HCT116 (cell line): ENCODE data around the gene MYZAP. TPM values are rescaled to one million over a fixed set of nuclear protein-coding genes. Genes with fewer than 3 reads are reported as not detected.

Source experiments
- ATAC-seq: fragments of 200-7000 bp; cut with Tn5 transposase; 2 replicates; pipeline ENCODE4 v1.9.1; 2020; ENCODE audit warnings: mild to moderate bottlenecking, moderate library complexity
- BruUV-seq: library from RNA; stranded (reverse); fragments of 400-500 nt; replicated peaks from 2 replicates; lab custom pipeline; 2021; lab: Mats Ljungman, UMichigan
- CTCF ChIA-PET: fragments of 300-600 bp; sonication (Branson Sonifier 250); formaldehyde crosslinking; loops from one replicate; lab custom pipeline; 2021; ENCODE audit warnings: antibody characterized with exemption; lab: Charles Lee
- POLR2A ChIA-PET: fragments of 300-600, 350-600 bp; sonication (Branson Sonifier 250); formaldehyde crosslinking; loops from one replicate; lab custom pipeline; 2021; ENCODE audit warnings: antibody characterized with exemption; lab: Charles Lee
- RAD21 ChIA-PET, 2 experiments: fragments of 300-600 bp; sonication (Branson Sonifier 250); formaldehyde crosslinking; loops; one replicate each; lab custom pipeline; 2023; ENCODE audit warnings: low total read pairs in 2 of 2; ENCODE audit not compliant: uncharacterized antibody in 2 of 2, unreplicated experiment in 2 of 2, low non-redundant PET in 1 of 2; lab: Charles Lee
- DNase-seq: peaks from one replicate; pipeline ENCODE4 v3.0.0-alpha.2; 2010; ENCODE audit warnings: low read depth, low spot score
- H2AFZ ChIP-seq: fragments of 200-600 bp; shearing (Covaris generic), sonication (generic); 2 replicates; pipeline ENCODE4 v1.6.1; 2017; ENCODE audit warnings: low read depth, mixed run types, mixed read lengths, antibody characterized with exemption, low read length; ENCODE audit not compliant: poor library complexity, severe bottlenecking
- H3K27ac ChIP-seq: 2 replicates; pipeline ENCODE4 v1.5.1; 2012; ENCODE audit warnings: low read depth, low read length
- H3K27me3 ChIP-seq: fragments of 200-600 bp; sonication (generic); 2 replicates; pipeline ENCODE4 v1.6.1; 2016; ENCODE audit warnings: mixed run types, low read length, mixed read lengths; ENCODE audit not compliant: insufficient read depth
- H3K36me3 ChIP-seq, 2 experiments: fragments of 200-500 bp in 1 of 2; fragments of 200-600 bp in 1 of 2; sonication (Bioruptor generic) in 1 of 2; sonication (generic) in 1 of 2; 2 replicates each; pipeline versions ENCODE4 v1.5.1 to v1.6.1; 2014 to 2016; ENCODE audit warnings: low read length in 2 of 2, inconsistent platforms in 1 of 2, mixed read lengths in 1 of 2, mixed run types in 1 of 2; ENCODE audit not compliant: insufficient read depth in 2 of 2, control insufficient read depth in 1 of 2
- H3K4me1 ChIP-seq, 2 experiments: fragments of 200-600 bp in 1 of 2; sonication (generic) in 1 of 2; 2 replicates each; pipeline versions ENCODE4 v1.5.1 to v1.6.1; 2012 to 2017; ENCODE audit warnings: low read length in 2 of 2, inconsistent platforms in 1 of 2, mild to moderate bottlenecking in 1 of 2, mixed read lengths in 1 of 2, mixed run types in 1 of 2, moderate library complexity in 1 of 2; ENCODE audit not compliant: insufficient read depth in 2 of 2, control insufficient read depth in 1 of 2
- H3K4me2 ChIP-seq: fragments of 200-600 bp; sonication (generic); 2 replicates; pipeline ENCODE4 v1.6.1; 2017; ENCODE audit warnings: mixed run types, low read length, mixed read lengths
- H3K4me3 ChIP-seq, 2 experiments: fragments of 200-600 bp in 1 of 2; sonication (generic) in 1 of 2; replicated peaks in 1 of 2; 2 replicates each; pipeline ENCODE4 v1.5.1; 2011 to 2016; ENCODE audit warnings: low read length in 2 of 2, control low read depth in 1 of 2, low read depth in 1 of 2, mild to moderate bottlenecking in 1 of 2, mixed read lengths in 1 of 2, mixed run types in 1 of 2
- H3K79me2 ChIP-seq: fragments of 200-600 bp; sonication (generic); 2 replicates; pipeline ENCODE4 v1.6.1; 2017; ENCODE audit warnings: mild to moderate bottlenecking, mixed run types, low read length, moderate library complexity, mixed read lengths; ENCODE audit not compliant: insufficient read depth
- H3K9ac ChIP-seq: fragments of 200-600 bp; sonication (generic); 2 replicates; pipeline ENCODE4 v1.6.1; 2016; ENCODE audit warnings: low read length, mixed read lengths
- H3K9me2 ChIP-seq: fragments of 200-600 bp; sonication (generic), shearing (Covaris generic); 2 replicates; pipeline ENCODE4 v1.6.1; 2017; ENCODE audit warnings: mixed run types, mild to moderate bottlenecking, moderate library complexity; ENCODE audit not compliant: insufficient read depth
- H3K9me3 ChIP-seq, 2 experiments: fragments of 200-500 bp in 1 of 2; fragments of 200-600 bp in 1 of 2; sonication (Bioruptor generic) in 1 of 2; sonication (generic) in 1 of 2; 2 replicates each; pipeline ENCODE4 v1.6.1; 2014 to 2017; ENCODE audit warnings: low read length in 2 of 2, mixed read lengths in 2 of 2, inconsistent platforms in 1 of 2, low read depth in 1 of 2, mild to moderate bottlenecking in 1 of 2, mixed run types in 1 of 2, moderate library complexity in 1 of 2; ENCODE audit not compliant: control insufficient read depth in 1 of 2, insufficient read depth in 1 of 2
- H4K20me1 ChIP-seq: fragments of 200-600 bp; sonication (generic), shearing (Covaris generic); 2 replicates; pipeline ENCODE4 v1.6.1; 2017; ENCODE audit warnings: mixed run types, mild to moderate bottlenecking, moderate library complexity; ENCODE audit not compliant: insufficient read depth
- ATF3 ChIP-seq: IDR thresholded peaks from 2 replicates; pipeline ENCODE4 v1.6.1; 2012
- CEBPB ChIP-seq: IDR thresholded peaks from 2 replicates; pipeline ENCODE4 v1.6.1; 2012; ENCODE audit warnings: low read depth
- CTCF ChIP-seq, 3 experiments: fragments of 200-600 bp in 1 of 3; sonication (generic) in 1 of 3; IDR thresholded peaks in 2 of 3; conservative IDR thresholded peaks in 1 of 3; 2 replicates each; pipeline ENCODE4 v1.5.1; 2012 to 2017; ENCODE audit warnings: low read depth in 2 of 3, low read length in 2 of 3, antibody characterized with exemption in 1 of 3, borderline replicate concordance in 1 of 3, control low read depth in 1 of 3, mild to moderate bottlenecking in 1 of 3, mixed read lengths in 1 of 3, mixed run types in 1 of 3, moderate library complexity in 1 of 3; ENCODE audit not compliant: insufficient read depth in 1 of 3
- EGR1 ChIP-seq: IDR thresholded peaks from 2 replicates; pipeline ENCODE4 v1.6.1; 2012; ENCODE audit warnings: low read depth
- EZH2 ChIP-seq: fragments of 200-600 bp; sonication (generic); IDR thresholded peaks from 2 replicates; pipeline ENCODE4 v1.6.1; 2017; ENCODE audit warnings: antibody characterized with exemption, mixed run types
- FOSL1 ChIP-seq: IDR thresholded peaks from 2 replicates; pipeline ENCODE4 v1.6.1; 2012; ENCODE audit warnings: low read depth
- JUND ChIP-seq: IDR thresholded peaks from 2 replicates; pipeline ENCODE4 v1.6.1; 2012
- MAX ChIP-seq: IDR thresholded peaks from 2 replicates; pipeline ENCODE4 v1.6.1; 2012
- POLR2AphosphoS5 ChIP-seq: IDR thresholded peaks from 2 replicates; pipeline ENCODE4 v1.6.1; 2011; ENCODE audit warnings: mild to moderate bottlenecking, low read depth, low read length, moderate library complexity
- RAD21 ChIP-seq: IDR thresholded peaks from 2 replicates; pipeline ENCODE4 v1.6.1; 2012; ENCODE audit warnings: low read depth, mild to moderate bottlenecking
- SIN3A ChIP-seq: IDR thresholded peaks from 2 replicates; pipeline ENCODE4 v1.6.1; 2012; ENCODE audit warnings: low read depth
- SP1 ChIP-seq: IDR thresholded peaks from 2 replicates; pipeline ENCODE4 v1.6.1; 2012; ENCODE audit warnings: low read depth
- SRF ChIP-seq: IDR thresholded peaks from 2 replicates; pipeline ENCODE4 v1.6.1; 2012; ENCODE audit warnings: low read depth
- TCF7L2 ChIP-seq: IDR thresholded peaks from 2 replicates; pipeline ENCODE4 v1.7.0; 2011; ENCODE audit warnings: borderline replicate concordance, inconsistent platforms; ENCODE audit not compliant: insufficient read depth, insufficient read length; ENCODE audit errors: extremely low read depth
- YY1 ChIP-seq: IDR thresholded peaks from 2 replicates; pipeline ENCODE4 v1.6.1; 2011; ENCODE audit warnings: low read length, low read depth, moderate library complexity, mild to moderate bottlenecking; ENCODE audit not compliant: insufficient replicate concordance; ENCODE audit errors: extremely low read depth
- ZBTB33 ChIP-seq: IDR thresholded peaks from 2 replicates; pipeline ENCODE4 v1.6.1; 2011; ENCODE audit warnings: mild to moderate bottlenecking, low read length, moderate library complexity; ENCODE audit not compliant: insufficient replicate concordance; ENCODE audit errors: extremely low read depth
- ZFX ChIP-seq: fragments of 450-650 bp; IDR thresholded peaks from 2 replicates; pipeline ENCODE4 v1.6.1; 2017
- intact Hi-C: fragments of 100-400 bp; cut with micrococcal nuclease; formaldehyde crosslinking; loops from 2 replicates; pipeline ENCODE4 v1.10.0; 2022
- total RNA-seq: library from RNA; stranded (reverse); gene quantifications from one replicate; pipeline ENCODE4 v1.2.1, GENCODE V29; 2021; ENCODE audit not compliant: unreplicated experiment

Gene MYZAP
- total RNA-seq, 1 experiment from 2014 or later: 5.8 TPM

- no peak overlapping the region for H2AFZ ChIP-seq
- POLR2A ChIA-PET: no interaction called here
- ATAC-seq: no peak
- H3K36me3 ChIP-seq: peaks cover 0 to 9% of the 10 kb centered on the region in 2 experiments; a peak in 2 of 4 replicates
- H3K4me3 ChIP-seq: no peak overlapping the region
- no peak overlapping the region for H3K9ac ChIP-seq
- H3K27me3 ChIP-seq: no peaks in the 10 kb centered on the region
- peaks cover 29% of the 10 kb centered on the region for H3K79me2 ChIP-seq
- no peak for DNase-seq
- intact Hi-C loops: no loop called here
- TF ChIP-seq RAD21 (no peak), CTCF (IDR thresholded peaks at IDR 0.05 in 2 of 3, conservative IDR thresholded peaks at IDR 0.05 in 1 of 3; ENCODE audit: borderline replicate concordance in 1 of 3, insufficient read depth in 1 of 3, low read depth in 2 of 3, low read length in 2 of 3) (no peak), SP1 (no peak), ATF3 (no peak), SRF (no peak), EZH2 (no peak), POLR2AphosphoS5 (no peak), MAX (no peak), TCF7L2 (no peak), ZFX (no peak), FOSL1 (no peak), JUND (no peak), SIN3A (no peak), YY1 (no peak), CEBPB (no peak), EGR1 (no peak), ZBTB33 (no peak)
- no peak overlapping the region for H3K4me2 ChIP-seq
- RAD21 ChIA-PET: no interaction called here
- BruUV-seq: no TSS peak
- no peaks in the 10 kb centered on the region for H3K9me3 ChIP-seq
- H3K9me2 ChIP-seq: no peaks in the 10 kb centered on the region; the same call in 1 of the 2 replicates
- H3K27ac ChIP-seq: no peak overlapping the region
- CTCF ChIA-PET: no interaction called here
- H4K20me1 ChIP-seq: no peaks in the 10 kb centered on the region
- H3K4me1 ChIP-seq: peaks cover 5 to 16% of the 10 kb centered on the region in 2 experiments; a peak in 3 of 4 replicates
Measured at GRCh38 chr15:57704441-57704840, 112.7 kb downstream of the MYZAP start.
